Middle frontal gyrus (tissue), 1 donor: ENCODE data around the gene VEZF1.
"Not testable (repeated sequence)": the region's sequence is repeated elsewhere in the genome, so short reads cannot be mapped to it uniquely, and the experiment has no call there.

ENCODE experiments used
- DNase-seq: peaks from one replicate; pipeline ENCODE4 v3.0.0-alpha.2; 2015; ENCODE audit warnings: low spot score; ENCODE audit errors: extremely low spot score

VEZF1 gene

DNA sequence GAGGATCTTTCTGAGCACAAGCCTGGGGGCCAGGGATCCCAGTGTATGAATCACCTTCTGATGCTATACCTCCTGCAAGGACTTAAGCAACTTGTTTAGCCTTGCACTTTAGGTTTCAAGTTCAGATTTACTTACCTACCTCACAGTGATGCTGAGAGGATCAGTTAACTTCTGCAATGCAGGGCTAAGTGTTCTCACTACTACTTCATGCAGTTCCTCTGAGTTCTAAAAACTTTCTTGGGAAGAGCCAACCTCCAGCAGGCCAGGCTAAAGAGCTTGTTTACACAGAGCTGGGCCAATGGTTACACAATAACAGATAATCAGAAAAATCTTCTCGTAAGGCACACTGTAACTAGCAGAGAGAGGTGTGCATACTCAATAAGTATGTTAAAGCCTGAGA is 13.0 kb downstream of the VEZF1 start:
- DNase-seq: no peak

DNA sequence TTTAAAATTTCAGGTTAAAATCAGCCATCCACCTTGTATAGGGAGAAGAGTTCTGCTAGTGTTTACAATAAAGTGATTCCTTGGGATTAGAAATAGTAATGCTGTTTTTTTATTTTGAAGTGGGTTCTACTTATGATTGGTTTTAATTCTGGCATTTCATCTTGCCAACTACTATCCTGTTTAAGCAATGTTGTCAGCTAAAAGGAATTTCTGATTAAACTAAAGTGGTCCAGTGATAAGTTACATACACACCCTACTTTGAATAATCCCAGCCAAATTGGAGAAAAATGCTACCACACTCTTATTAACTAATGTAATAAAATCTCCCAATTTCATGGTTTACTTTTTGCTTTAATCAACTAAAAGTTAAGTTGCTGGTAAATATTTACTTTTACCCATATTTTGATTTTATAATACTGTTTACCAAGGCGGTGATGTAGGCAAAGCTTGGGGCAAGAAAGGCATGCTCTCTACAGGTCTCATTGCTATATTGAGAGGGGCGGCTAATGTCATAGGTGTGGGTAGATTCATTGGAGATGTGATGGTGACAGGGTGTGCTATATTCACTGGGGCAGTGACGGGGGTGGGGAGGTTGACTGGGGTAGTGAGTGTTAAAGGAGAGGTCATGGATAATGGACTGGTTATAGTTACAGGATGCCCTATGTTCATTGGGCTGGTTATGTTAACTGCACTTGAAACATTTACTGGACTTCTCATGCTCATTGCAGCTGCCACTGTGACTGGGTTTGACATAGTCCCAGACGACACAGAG is 13.8 kb downstream of the VEZF1 start:
- DNase-seq: not testable (repeated sequence)

DNA sequence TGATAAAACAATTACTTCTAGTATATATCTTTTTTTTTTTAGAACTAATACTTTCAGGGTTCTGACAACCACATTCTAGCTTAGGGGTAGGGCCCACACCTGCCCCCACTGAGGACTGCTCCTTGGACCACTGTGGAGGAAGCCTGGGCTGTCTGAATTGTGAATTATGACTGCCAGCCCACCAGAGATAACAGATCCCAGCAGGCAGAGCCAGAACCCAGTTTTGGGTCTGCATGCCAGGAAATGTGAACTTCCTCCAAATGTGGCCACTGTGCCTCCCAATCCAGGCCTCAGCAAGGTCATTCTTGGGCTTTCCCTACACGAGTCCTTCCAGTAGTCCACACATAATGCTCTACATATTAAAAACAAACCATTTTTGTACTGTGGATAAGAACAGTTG is 15.9 kb downstream of the VEZF1 start:
- DNase-seq: no peak

GRCh38 chr17:57971572-57971971 is 16.5 kb downstream of the VEZF1 start:
- no peak for DNase-seq

GRCh38 chr17:57970710-57971109 is 17.3 kb downstream of the VEZF1 start:
- no peak for DNase-seq

DNA sequence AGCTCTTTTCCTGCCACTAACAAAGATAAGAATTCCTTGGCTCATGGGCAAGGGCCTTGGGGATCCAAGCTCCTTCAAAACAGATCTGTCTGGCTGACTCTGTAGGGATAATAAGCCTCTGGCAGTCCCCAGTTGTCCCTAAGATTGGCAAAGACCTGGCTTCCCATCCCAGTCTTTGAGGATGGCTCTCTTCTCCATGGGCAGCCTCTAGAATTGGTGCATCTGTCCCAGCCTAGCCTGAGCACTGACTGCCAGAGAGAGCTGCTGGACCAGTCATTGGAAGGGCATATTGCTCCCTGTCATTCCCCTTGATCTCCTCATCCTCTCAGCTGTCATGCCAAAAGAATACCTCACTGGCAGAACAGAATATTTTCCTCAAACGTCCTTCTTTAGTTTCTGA is 19.6 kb downstream of the VEZF1 start:
- DNase-seq: no peak

GRCh38 chr17:57966875-57967274 is 21.2 kb downstream of the VEZF1 start:
- no peak for DNase-seq

DNA sequence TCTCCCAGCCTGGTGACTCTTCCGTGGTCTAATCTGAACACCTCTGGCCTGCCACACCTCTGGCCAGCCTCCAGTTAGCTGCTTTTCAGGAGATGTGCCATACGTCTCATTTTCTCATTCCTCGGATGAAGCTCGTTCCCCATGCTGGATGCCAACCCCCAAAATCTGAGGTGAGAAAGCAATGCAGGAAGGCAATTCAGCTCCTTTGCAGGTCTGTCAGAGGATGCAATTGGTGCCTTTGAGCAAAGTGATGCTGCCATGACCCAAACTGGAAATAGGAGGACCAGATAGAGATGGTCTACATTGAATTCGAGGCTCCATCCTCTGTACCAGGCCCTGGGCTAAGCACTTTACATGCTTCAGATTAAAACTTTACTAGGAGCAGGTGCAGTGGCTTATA is 21.8 kb downstream of the VEZF1 start:
- DNase-seq: no peak

DNA sequence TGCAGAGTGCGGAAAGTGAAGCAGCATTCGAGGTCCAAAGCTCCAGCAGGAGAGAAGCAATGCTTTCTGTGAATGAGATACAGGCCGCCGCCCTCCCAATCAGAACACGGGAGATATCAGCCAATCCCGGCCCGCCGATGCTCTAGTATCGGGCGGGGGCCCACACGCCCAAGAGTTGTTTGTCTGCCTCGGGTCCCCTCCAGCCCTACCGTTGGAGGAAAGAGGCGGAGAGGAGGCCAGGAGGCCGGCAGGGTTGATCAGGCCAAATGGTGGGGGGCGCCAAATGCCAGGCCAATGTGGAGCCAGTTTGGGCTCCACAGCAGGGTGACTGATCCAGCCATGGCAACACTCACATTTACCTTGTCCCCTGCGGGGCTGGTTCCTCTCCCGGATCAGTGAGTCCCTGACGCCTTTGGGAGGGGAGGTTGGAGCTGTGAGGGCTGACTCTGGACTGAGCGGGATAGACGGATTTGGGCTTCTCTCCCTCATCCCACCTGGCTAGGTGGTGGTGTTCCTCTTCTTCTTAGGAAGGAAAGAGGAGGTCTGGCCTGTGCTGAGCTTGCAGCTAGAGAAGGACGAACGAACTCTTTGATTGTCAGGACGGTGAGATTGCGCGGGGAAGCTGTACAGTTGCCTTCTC is 22.4 kb downstream of the VEZF1 start:
- DNase-seq: no peak

- no peak for DNase-seq
Observed at GRCh38 chr17:57963149-57963511, 24.9 kb downstream of the VEZF1 start.

DNA sequence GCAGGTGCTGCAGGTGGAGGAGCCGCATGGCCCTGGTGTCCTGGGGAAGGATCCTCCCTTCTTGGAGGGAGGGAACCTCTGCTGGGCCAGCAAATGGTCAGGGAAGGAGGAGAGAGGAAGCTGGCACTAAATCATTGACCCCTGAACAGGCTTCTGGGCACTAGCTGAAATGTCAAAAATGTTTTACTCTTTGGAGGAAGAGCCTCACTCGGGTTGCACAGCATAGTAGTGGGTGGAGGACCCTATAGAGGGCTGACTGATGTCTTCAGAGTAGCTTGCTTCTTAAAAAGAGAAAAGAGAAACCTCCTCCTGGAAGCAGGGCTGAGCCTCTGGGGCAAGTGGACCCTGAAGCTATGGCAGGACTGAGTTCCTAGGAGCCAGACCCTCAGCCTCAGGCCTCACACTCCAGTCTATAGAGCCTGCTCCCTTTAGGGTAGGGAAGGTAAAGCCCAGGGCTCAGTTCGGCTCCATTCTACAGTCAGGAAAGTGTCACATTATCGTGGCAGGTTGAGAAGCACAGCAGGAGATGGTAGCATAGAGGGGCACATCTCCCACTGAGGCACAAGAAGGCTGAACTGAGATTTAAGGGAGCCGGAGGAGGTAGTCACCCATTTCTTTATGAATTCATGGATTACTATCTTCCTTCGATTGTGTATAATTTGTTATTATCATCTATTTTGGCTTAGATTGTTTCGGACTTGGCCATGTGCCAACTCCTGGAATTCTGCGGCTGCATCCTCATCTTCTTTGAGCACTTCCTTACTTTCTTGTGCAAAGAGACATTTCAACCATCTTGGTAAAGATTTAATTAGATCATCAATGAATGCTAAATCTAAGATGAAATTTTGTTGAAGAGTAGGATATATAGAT is 25.5 kb downstream of the VEZF1 start:
- no peak for DNase-seq

DNA sequence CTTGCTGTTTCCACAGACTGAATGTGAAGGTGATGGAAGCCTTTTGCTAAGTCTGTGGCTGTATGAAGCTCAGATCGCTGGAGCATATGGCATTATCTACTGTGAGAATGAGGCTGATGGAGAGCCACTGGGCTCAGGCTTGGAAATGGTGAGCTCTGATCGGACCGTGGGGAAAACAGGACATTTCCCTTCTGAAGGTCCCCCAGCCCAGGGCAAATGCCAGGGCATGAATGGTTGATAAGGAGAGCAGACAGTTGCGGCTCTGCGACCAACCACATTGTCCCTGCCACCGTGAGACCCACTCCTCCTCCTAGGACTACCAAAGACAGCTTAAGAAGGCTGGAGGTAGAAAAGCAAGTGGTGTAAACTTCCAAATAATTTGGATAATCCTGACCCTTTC is 28.1 kb downstream of the VEZF1 start:
- DNase-seq: no peak

DNA sequence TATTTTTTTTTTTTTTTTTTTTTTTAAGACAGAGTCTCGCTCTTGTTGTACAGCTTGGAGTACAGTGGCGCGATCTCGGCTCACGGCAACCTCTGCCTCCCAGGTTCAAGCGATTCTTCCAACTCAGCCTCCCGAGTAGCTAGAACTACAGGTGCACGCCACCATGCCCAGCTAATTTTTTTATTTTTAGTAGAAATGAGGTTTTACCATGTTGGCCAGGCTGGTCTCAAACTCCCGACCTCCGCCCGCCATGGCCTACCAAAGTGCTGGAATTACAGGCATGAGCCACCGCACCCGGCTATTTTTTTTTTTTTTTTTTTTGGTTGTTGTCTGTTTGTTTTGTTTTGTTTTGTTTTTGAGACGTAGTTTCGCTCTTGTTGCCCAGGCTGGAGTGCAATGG is 29.7 kb downstream of the VEZF1 start:
- DNase-seq: not testable (repeated sequence)

DNA sequence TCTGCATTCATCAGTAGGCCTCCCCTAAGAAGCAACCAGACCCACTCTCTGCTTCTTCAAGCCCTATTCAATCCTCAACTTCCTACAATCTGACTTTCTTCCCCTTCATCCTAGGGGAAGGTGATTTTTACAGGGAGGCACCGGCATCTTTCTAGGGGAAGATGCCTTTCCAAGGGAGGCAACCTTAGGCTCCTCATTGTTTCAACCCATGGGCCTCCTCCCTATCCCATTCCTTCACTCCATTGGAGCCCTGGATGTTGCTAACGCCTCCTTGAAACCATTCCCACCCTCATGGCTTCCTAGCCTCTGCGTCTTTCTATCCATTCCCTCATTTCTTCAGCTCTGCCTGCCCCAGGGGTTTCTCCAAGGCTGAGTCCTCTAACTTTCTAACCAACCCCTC is 30.2 kb downstream of the VEZF1 start:
- DNase-seq: no peak

DNA sequence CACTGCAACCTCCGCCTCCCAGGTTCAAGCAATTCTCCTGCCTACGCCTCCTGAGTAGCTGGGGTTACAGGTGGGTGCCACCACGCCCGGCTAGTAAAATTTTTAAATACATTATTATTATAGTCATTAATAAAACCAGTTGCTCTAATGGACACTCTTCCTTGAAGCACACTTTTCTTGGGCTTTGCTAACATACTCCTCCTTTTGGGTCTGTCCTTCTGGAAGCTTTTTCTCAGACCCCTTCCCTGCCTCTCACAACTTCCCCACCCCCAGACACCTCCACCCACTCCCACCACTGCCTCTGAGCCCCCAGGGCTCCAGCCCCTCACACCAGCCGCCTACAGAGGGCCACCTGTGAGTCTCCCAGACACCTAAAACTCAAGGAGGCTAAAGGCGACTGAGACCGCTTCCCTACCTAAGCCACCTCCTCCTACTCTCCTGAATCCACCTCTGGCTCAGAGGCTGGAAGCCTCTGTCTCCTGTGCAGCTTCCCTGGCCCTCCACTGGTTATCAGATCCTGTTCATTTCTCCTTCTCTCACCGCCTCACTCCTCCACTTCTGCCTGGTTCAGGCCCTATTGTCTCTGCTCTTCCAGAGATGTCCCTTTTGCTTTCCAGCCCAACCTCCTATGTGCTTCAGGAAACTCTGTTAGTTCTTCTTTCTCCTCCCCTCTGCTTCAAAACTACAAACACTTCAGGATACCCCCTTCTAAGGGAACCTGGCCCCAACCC is 30.8 kb downstream of the VEZF1 start:
- no peak for DNase-seq

GRCh38 chr17:57956291-57957119 is 31.5 kb downstream of the VEZF1 start:
- DNase-seq: no peak

- DNase-seq: peak; percentile 59
Observed at GRCh38 chr17:57955183-57955931, 32.7 kb downstream of the VEZF1 start, which contains the start of gene CUEDC1. Gene CUEDC1, minus strand, starts transcription at chr17:57955412. Its CDS starts 69,848 bp downstream, at chr17:57885564.

DNA sequence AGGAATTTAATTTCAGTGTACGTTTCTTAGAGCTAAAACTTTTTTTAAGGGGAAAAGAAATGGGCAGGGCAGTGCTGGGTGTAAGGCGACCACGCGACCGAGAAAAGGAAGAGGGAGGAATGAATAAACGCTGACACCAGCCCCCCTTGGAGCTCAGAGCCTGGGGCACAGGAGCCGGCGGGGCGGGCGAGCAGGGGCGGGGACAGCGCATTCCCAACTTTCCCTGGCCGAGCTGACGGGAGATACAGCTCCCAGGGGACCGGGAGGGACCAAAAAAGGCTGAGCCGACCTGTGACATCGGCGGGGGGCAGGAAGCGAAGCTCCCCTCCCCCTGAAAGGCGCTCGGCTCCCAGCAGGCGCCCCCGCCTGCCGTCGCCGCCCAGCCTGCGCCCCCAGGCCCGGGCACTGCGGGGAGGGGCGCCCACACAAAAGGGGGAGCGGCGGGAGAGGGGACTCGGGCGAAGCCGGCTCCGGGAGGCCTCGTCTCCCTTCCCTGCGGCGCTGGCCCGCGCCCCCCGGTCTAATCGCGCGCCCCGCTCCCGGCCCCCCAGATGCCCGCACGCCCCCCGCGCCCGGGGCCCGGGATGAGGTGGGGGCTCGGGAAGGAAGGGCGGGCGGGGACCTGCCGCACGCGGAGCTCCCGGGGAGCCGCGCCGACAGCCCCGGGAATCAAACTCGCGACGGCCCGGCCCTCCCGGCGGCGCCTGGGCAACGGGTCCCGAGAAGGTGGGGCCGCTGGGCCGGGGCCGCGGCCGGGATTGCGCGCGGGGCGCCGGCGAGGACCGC is 33.5 kb downstream of the VEZF1 start:
- no peak for DNase-seq
